Sigmoid colon (tissue), 4 donors: ENCODE data around the gene ECHDC1.

Experiments
- EP300 ChIP-seq, 4 donors: sonication (generic); formaldehyde crosslinking; IDR thresholded peaks; one replicate each; pipeline ENCODE4 v1.6.1; 2017; ENCODE audit warnings: antibody characterized with exemption in 4 of 4
- POLR2A ChIP-seq, 2 donors: fragments of 450-650 bp; IDR thresholded peaks; one replicate each; pipeline ENCODE4 v1.6.1; 2016; ENCODE audit warnings: antibody characterized with exemption in 2 of 2, mild to moderate bottlenecking in 2 of 2, moderate library complexity in 2 of 2
- POLR2AphosphoS5 ChIP-seq, 4 donors: sonication (generic); formaldehyde crosslinking; IDR thresholded peaks; one replicate each; pipeline ENCODE4 v1.6.1; 2017; ENCODE audit warnings: antibody characterized with exemption in 4 of 4
- TF ChIP-seq, protein P1 (sequence below), 4 experiments: fragments of 450-650 bp in 3 of 4; fragments of 200-600 bp in 1 of 4; IDR thresholded peaks; one replicate each; pipeline ENCODE4 v1.5.1; 2016 to 2019; ENCODE audit warnings: antibody characterized with exemption in 4 of 4, mild to moderate bottlenecking in 3 of 4, moderate library complexity in 2 of 4

DNA sequence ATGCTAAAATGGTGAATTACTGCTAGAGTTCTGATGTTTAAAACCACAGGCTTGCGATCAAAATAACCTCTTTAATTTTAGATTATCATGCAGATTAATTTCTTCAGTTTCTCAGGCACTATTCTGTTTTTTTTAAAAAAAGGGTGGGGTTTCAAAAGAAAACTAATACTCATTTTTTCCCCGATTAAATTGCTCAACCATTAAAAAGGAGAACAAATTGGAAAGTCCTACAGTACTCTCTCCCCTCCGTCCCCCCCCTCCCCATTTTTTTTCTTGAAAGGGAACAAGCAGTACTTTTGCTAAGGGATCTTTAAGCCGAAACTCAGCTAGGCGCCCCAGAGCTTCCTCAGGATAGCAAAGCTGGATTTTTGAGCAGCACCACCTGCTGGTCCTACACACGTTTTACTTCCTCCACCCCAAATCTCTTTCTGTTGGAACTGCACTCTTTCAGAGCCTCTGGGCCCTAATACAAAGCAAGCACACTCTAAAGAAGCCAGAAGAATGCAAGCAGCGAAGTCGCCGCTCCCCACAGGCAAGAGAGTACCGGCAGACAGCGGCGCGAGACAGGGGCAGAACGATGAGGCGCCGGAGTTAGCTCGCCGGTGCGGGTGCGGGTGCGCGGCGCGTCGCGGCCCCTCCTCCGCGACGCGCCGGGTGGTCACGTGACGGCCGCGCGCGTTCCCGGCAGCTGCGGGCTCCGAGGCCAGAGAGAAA, 77.1 kb downstream of the ECHDC1 start, which contains the start of gene RNF146:
- TF ChIP-seq, protein P1, sequence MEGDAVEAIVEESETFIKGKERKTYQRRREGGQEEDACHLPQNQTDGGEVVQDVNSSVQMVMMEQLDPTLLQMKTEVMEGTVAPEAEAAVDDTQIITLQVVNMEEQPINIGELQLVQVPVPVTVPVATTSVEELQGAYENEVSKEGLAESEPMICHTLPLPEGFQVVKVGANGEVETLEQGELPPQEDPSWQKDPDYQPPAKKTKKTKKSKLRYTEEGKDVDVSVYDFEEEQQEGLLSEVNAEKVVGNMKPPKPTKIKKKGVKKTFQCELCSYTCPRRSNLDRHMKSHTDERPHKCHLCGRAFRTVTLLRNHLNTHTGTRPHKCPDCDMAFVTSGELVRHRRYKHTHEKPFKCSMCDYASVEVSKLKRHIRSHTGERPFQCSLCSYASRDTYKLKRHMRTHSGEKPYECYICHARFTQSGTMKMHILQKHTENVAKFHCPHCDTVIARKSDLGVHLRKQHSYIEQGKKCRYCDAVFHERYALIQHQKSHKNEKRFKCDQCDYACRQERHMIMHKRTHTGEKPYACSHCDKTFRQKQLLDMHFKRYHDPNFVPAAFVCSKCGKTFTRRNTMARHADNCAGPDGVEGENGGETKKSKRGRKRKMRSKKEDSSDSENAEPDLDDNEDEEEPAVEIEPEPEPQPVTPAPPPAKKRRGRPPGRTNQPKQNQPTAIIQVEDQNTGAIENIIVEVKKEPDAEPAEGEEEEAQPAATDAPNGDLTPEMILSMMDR (IDR thresholded peaks at IDR 0.05): peak; percentile 69 to 82 (median 76)
- no peak for TF ChIP-seq POLR2AphosphoS5 (IDR thresholded peaks at IDR 0.05)
- no peak for TF ChIP-seq EP300 (IDR thresholded peaks at IDR 0.05)
- TF ChIP-seq POLR2A (IDR thresholded peaks at IDR 0.05): no peak
